ENCODE measurements around the gene MARCHF3. TPM values are rescaled to one million over a fixed set of nuclear protein-coding genes. Genes with fewer than 3 reads are reported as not detected.

MARCHF3 gene
- polyA plus RNA-seq, 2 of the 4 experiments (the other 2 are of a cell fraction): 0.39 to 0.68 TPM

DNA sequence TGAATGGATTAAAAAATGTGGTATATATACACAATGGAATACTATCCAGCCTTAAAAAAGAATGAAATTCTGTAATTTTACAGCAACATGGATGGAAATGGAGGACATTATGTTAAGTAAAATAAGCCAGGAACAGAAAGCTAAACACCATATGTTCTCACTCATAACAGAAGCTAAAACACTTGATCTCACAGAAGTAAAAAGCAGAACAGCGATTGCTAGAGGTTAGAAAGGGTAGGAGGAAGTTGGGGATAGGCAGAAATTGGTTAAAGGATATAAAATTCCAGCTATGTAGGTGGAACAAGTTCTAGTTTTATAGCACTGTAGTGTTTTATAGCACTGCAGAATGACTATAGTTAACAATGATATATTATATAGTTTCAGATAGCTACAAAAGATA is 15.8 kb downstream of the MARCHF3 start:
- no peak for ATAC-seq
- FAIRE-seq: no peak
- Histone ChIP-seq H3K4me1 (no peaks in the 10 kb centered on the region), H3K4me3 (no peak overlapping the region), H3K9me3 (no peaks in the 10 kb centered on the region), H3K27ac (no peak overlapping the region), H3K4me2 (no peak overlapping the region)
- no peak for DNase-seq (ENCODE audit: low read depth in 1 of 2, low spot score in 1 of 2)
- ChIA-PET CTCF (no interaction called here), POLR2A (no interaction called here)
- TF ChIP-seq CBX2 (IDR thresholded peaks at IDR 0.05; ENCODE audit: borderline replicate concordance, low read depth): no peak
- no peak for TF ChIP-seq BHLHE40 (IDR thresholded peaks at IDR 0.05; ENCODE audit: low read depth, low read length)
- TF ChIP-seq, protein P1, sequence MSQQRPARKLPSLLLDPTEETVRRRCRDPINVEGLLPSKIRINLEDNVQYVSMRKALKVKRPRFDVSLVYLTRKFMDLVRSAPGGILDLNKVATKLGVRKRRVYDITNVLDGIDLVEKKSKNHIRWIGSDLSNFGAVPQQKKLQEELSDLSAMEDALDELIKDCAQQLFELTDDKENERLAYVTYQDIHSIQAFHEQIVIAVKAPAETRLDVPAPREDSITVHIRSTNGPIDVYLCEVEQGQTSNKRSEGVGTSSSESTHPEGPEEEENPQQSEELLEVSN (IDR thresholded peaks at IDR 0.05; ENCODE audit: borderline replicate concordance, low read depth): no peak
- TF ChIP-seq RAD21 (conservative IDR thresholded peaks at IDR 0.05 in 1 of 2, IDR thresholded peaks at IDR 0.05 in 1 of 2): no peak
- TF ChIP-seq, protein P2, sequence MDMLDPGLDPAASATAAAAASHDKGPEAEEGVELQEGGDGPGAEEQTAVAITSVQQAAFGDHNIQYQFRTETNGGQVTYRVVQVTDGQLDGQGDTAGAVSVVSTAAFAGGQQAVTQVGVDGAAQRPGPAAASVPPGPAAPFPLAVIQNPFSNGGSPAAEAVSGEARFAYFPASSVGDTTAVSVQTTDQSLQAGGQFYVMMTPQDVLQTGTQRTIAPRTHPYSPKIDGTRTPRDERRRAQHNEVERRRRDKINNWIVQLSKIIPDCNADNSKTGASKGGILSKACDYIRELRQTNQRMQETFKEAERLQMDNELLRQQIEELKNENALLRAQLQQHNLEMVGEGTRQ (IDR thresholded peaks at IDR 0.05): no peak
- no peak for TF ChIP-seq ZC3H11A (IDR thresholded peaks at IDR 0.05)
- TF ChIP-seq NPAS2 (CRISPR knock-in tag; IDR thresholded peaks at IDR 0.05; ENCODE audit: borderline replicate concordance): no peak
- TF ChIP-seq, protein P3, sequence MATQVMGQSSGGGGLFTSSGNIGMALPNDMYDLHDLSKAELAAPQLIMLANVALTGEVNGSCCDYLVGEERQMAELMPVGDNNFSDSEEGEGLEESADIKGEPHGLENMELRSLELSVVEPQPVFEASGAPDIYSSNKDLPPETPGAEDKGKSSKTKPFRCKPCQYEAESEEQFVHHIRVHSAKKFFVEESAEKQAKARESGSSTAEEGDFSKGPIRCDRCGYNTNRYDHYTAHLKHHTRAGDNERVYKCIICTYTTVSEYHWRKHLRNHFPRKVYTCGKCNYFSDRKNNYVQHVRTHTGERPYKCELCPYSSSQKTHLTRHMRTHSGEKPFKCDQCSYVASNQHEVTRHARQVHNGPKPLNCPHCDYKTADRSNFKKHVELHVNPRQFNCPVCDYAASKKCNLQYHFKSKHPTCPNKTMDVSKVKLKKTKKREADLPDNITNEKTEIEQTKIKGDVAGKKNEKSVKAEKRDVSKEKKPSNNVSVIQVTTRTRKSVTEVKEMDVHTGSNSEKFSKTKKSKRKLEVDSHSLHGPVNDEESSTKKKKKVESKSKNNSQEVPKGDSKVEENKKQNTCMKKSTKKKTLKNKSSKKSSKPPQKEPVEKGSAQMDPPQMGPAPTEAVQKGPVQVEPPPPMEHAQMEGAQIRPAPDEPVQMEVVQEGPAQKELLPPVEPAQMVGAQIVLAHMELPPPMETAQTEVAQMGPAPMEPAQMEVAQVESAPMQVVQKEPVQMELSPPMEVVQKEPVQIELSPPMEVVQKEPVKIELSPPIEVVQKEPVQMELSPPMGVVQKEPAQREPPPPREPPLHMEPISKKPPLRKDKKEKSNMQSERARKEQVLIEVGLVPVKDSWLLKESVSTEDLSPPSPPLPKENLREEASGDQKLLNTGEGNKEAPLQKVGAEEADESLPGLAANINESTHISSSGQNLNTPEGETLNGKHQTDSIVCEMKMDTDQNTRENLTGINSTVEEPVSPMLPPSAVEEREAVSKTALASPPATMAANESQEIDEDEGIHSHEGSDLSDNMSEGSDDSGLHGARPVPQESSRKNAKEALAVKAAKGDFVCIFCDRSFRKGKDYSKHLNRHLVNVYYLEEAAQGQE (IDR thresholded peaks at IDR 0.05): no peak
- TF ChIP-seq, protein P4, sequence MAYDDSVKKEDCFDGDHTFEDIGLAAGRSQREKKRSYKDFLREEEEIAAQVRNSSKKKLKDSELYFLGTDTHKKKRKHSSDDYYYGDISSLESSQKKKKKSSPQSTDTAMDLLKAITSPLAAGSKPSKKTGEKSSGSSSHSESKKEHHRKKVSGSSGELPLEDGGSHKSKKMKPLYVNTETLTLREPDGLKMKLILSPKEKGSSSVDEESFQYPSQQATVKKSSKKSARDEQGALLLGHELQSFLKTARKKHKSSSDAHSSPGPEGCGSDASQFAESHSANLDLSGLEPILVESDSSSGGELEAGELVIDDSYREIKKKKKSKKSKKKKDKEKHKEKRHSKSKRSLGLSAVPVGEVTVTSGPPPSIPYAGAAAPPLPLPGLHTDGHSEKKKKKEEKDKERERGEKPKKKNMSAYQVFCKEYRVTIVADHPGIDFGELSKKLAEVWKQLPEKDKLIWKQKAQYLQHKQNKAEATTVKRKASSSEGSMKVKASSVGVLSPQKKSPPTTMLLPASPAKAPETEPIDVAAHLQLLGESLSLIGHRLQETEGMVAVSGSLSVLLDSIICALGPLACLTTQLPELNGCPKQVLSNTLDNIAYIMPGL (CRISPR knock-in tag; IDR thresholded peaks at IDR 0.05; ENCODE audit: borderline replicate concordance): no peak
- TF ChIP-seq CBX8 (IDR thresholded peaks at IDR 0.05): no peak
- whole genome bisulfite sequencing (ENCODE audit: missing lambda C conversion rate): 45% methylated on average over 1 of the region's 1 CpG

DNA sequence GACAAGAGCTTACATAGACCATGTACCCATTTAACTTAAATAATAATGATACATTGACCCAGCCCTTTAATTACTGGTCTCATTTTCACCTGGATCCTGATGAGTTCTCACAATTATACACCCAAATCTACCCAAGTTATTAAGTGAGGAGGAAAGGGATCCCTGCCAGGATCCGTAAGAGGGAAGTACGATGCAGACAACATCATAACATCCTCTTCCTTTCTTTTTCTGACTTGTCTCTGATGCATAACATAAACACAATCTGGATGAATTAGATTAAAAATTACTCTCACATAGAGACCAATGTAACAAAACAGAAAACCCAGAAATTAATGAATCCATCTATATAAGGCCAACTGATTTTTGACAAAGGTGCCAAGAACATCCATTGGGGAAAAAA is 17.0 kb downstream of the MARCHF3 start:
- H3K4me3 ChIP-seq: no peak overlapping the region
- ChIA-PET POLR2A (no interaction called here), CTCF (no interaction called here)
- H3K4me2 ChIP-seq: no peak overlapping the region
- FAIRE-seq (no peak), DNase-seq (ENCODE audit: low read depth in 1 of 2, low spot score in 1 of 2) (no peak), ATAC-seq (no peak)
- TF ChIP-seq, protein P5, sequence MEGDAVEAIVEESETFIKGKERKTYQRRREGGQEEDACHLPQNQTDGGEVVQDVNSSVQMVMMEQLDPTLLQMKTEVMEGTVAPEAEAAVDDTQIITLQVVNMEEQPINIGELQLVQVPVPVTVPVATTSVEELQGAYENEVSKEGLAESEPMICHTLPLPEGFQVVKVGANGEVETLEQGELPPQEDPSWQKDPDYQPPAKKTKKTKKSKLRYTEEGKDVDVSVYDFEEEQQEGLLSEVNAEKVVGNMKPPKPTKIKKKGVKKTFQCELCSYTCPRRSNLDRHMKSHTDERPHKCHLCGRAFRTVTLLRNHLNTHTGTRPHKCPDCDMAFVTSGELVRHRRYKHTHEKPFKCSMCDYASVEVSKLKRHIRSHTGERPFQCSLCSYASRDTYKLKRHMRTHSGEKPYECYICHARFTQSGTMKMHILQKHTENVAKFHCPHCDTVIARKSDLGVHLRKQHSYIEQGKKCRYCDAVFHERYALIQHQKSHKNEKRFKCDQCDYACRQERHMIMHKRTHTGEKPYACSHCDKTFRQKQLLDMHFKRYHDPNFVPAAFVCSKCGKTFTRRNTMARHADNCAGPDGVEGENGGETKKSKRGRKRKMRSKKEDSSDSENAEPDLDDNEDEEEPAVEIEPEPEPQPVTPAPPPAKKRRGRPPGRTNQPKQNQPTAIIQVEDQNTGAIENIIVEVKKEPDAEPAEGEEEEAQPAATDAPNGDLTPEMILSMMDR (IDR thresholded peaks at IDR 0.05): no peak
- TF ChIP-seq, protein P6, sequence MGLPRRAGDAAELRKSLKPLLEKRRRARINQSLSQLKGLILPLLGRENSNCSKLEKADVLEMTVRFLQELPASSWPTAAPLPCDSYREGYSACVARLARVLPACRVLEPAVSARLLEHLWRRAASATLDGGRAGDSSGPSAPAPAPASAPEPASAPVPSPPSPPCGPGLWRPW (IDR thresholded peaks at IDR 0.05): no peak
- TF ChIP-seq, protein P7, sequence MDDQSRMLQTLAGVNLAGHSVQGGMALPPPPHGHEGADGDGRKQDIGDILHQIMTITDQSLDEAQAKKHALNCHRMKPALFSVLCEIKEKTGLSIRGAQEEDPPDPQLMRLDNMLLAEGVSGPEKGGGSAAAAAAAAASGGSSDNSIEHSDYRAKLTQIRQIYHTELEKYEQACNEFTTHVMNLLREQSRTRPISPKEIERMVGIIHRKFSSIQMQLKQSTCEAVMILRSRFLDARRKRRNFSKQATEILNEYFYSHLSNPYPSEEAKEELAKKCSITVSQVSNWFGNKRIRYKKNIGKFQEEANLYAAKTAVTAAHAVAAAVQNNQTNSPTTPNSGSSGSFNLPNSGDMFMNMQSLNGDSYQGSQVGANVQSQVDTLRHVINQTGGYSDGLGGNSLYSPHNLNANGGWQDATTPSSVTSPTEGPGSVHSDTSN (IDR thresholded peaks at IDR 0.05): no peak
- TF ChIP-seq, protein P8, sequence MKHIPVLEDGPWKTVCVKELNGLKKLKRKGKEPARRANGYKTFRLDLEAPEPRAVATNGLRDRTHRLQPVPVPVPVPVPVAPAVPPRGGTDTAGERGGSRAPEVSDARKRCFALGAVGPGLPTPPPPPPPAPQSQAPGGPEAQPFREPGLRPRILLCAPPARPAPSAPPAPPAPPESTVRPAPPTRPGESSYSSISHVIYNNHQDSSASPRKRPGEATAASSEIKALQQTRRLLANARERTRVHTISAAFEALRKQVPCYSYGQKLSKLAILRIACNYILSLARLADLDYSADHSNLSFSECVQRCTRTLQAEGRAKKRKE (CRISPR knock-in tag; IDR thresholded peaks at IDR 0.05; ENCODE audit: low read depth): no peak
- H3K4me1 ChIP-seq: no peaks in the 10 kb centered on the region
- H3K9me3 ChIP-seq: no peaks in the 10 kb centered on the region
- no peak overlapping the region for H3K27ac ChIP-seq
- 91% methylated on average over 2 of the region's 2 CpGs for WGBS (ENCODE audit: missing lambda C conversion rate)

Data from A549 (cell line).